K562 (cell line): Measurements from ENCODE around the gene NAA15. TPM values are rescaled to one million over a fixed set of nuclear protein-coding genes. Genes with fewer than 3 reads are reported as not detected.
"Not testable (repeated sequence)": the region's sequence is repeated elsewhere in the genome, so short reads cannot be mapped to it uniquely, and the experiment has no call there.

Experiments used
- ATAC-seq: fragments of 200-7000 bp; cut with Tn5 transposase; 3 replicates; pipeline ENCODE4 v1.9.1; 2020; ENCODE audit warnings: moderate library complexity
- BruUV-seq: library from RNA; stranded (reverse); fragments of 400-500 nt; replicated peaks from 2 replicates; lab custom pipeline; 2021; lab: Mats Ljungman, UMichigan
- CTCF ChIA-PET: fragments of 300-600 bp; formaldehyde crosslinking; extraction: SDS; loops from one replicate; lab custom pipeline; 2021; ENCODE audit warnings: low intra/inter-chr PET ratio; lab: Yijun Ruan, JAX
- POLR2A ChIA-PET: fragments of 300-600, 350-650 bp; sonication (Branson Sonifier 250); formaldehyde crosslinking; extraction: SDS; loops from one replicate; lab custom pipeline; 2021; ENCODE audit warnings: antibody characterized with exemption, inconsistent platforms; lab: Yijun Ruan, JAX
- DNase-seq, 4 experiments: peaks; one replicate each; pipeline versions ENCODE4 v3.0.0 to v3.0.0-alpha.2; 2011 to 2018; ENCODE audit warnings: low spot score in 3 of 4, mixed read lengths in 3 of 4; ENCODE audit errors: extremely low read depth in 1 of 4
- FAIRE-seq: peaks from 2 replicates; lab custom pipeline; 2011; peaks lifted over from hg19 to GRCh38; lab: Jason Lieb, UNC
- H2AFZ ChIP-seq: 2 replicates; pipeline ENCODE4 v1.6.0; 2011; ENCODE audit warnings: low read depth, low read length, control low read depth, inconsistent platforms
- H3K27ac ChIP-seq: fragments of 200-600 bp; 3 replicates; pipeline ENCODE4 v1.8.0; 2011; ENCODE audit warnings: low read depth, mild to moderate bottlenecking, control low read depth, inconsistent platforms, low read length, moderate library complexity, mixed read lengths; ENCODE audit errors: extremely low read depth
- H3K27me3 ChIP-seq, 2 experiments: fragments of 300-600 bp in 1 of 2; 2 replicates in 1 of 2; 3 replicates in 1 of 2; pipeline versions ENCODE4 v1.6.0 to v1.8.0; 2011; ENCODE audit warnings: inconsistent platforms in 2 of 2, low read length in 2 of 2, mild to moderate bottlenecking in 1 of 2, mixed read lengths in 1 of 2, moderate library complexity in 1 of 2; ENCODE audit not compliant: control insufficient read depth in 2 of 2, insufficient read depth in 2 of 2
- H3K36me3 ChIP-seq: fragments of 300-600 bp; 3 replicates; pipeline ENCODE4 v1.8.0; 2011; ENCODE audit warnings: mild to moderate bottlenecking, low read length, inconsistent platforms; ENCODE audit not compliant: control insufficient read depth, insufficient read depth
- H3K4me1 ChIP-seq, 2 experiments: fragments of 200-600 bp in 1 of 2; replicated peaks in 1 of 2; 2 replicates in 1 of 2; 3 replicates in 1 of 2; pipeline versions ENCODE4 v1.5.1 to v1.8.0; 2011; ENCODE audit warnings: inconsistent platforms in 2 of 2, low read length in 2 of 2, mild to moderate bottlenecking in 1 of 2, mixed read lengths in 1 of 2, moderate library complexity in 1 of 2; ENCODE audit not compliant: control insufficient read depth in 2 of 2, insufficient read depth in 2 of 2
- H3K4me2 ChIP-seq: 2 replicates; pipeline ENCODE4 v1.6.1; 2011; ENCODE audit warnings: low read length, control low read depth, inconsistent platforms, mixed read lengths; ENCODE audit not compliant: insufficient read depth
- H3K4me3 ChIP-seq: fragments of 200-600 bp; sonication (generic), shearing (Covaris generic); 2 replicates; pipeline ENCODE4 v1.5.1; 2016; ENCODE audit warnings: control low read depth, inconsistent platforms
- H3K79me2 ChIP-seq: fragments of 200-600 bp; 3 replicates; pipeline ENCODE4 v1.8.0; 2011; ENCODE audit warnings: low read length, inconsistent platforms; ENCODE audit not compliant: control insufficient read depth, insufficient read depth
- H3K9ac ChIP-seq, 2 experiments: 2 replicates each; pipeline versions ENCODE4 v1.6.0 to v1.6.1; 2011; ENCODE audit warnings: low read depth in 2 of 2, low read length in 2 of 2, control low read depth in 1 of 2, inconsistent platforms in 1 of 2, mild to moderate bottlenecking in 1 of 2, mixed read lengths in 1 of 2; ENCODE audit not compliant: insufficient read depth in 1 of 2
- H3K9me1 ChIP-seq: one replicate; pipeline ENCODE4 v1.6.0; 2011; ENCODE audit warnings: inconsistent platforms, mild to moderate bottlenecking, low read length, moderate library complexity; ENCODE audit not compliant: control insufficient read depth, insufficient read depth
- H3K9me3 ChIP-seq: replicated peaks from 2 replicates; pipeline ENCODE4 v1.5.1; 2011; ENCODE audit warnings: low read depth, low read length, inconsistent platforms; ENCODE audit not compliant: control insufficient read depth, insufficient read depth
- H4K20me1 ChIP-seq: replicated peaks from 2 replicates; pipeline ENCODE4 v1.6.1; 2011; ENCODE audit warnings: low read length, inconsistent platforms, mixed read lengths; ENCODE audit not compliant: control insufficient read depth, insufficient read depth
- FOXO4 ChIP-seq: fragments of 450-650 bp; formaldehyde crosslinking; IDR thresholded peaks from 2 replicates; pipeline ENCODE4 v1.4.0; 2020; ENCODE audit warnings: mild to moderate bottlenecking, moderate library complexity
- HNRNPL ChIP-seq: fragments of 200-400 bp; formaldehyde crosslinking; IDR thresholded peaks from 2 replicates; pipeline ENCODE4 v1.6.1; 2017; ENCODE audit warnings: low read depth, mild to moderate bottlenecking, low read length
- HOMEZ ChIP-seq: fragments of 250-450 bp; sonication (Bioruptor Pico); IDR thresholded peaks from 2 replicates; pipeline ENCODE4 v1.4.0; 2020; ENCODE audit warnings: mild to moderate bottlenecking, moderate library complexity
- PHB ChIP-seq: fragments of 250-450 bp; sonication (Bioruptor Pico); IDR thresholded peaks from 2 replicates; pipeline ENCODE4 v1.5.0; 2021
- PTTG1 ChIP-seq: fragments of 450-650 bp; IDR thresholded peaks from 2 replicates; pipeline ENCODE4 v1.6.1; 2016; ENCODE audit warnings: low read depth, mild to moderate bottlenecking, missing genetic modification characterization, missing compliant biosample characterization
- ZNF121 ChIP-seq: sonication (generic); formaldehyde crosslinking; conservative IDR thresholded peaks from 2 replicates; pipeline ENCODE4 v1.8.0; 2022; ENCODE audit warnings: missing genetic modification reagents
- ZNF592 ChIP-seq: fragments of 450-650 bp; IDR thresholded peaks from 2 replicates; pipeline ENCODE4 v1.6.1; 2017; ENCODE audit warnings: antibody characterized with exemption, mild to moderate bottlenecking
- WGBS: fragments of 100-300 bp; shearing (Covaris generic); methylation state at CpG from one replicate; pipeline ENCODE4 v1.1.6; 2016; ENCODE audit warnings: low coverage, mixed read lengths; ENCODE audit not compliant: insufficient coverage; ENCODE audit errors: missing lambda C conversion rate; 5-methylcytosine and 5-hydroxymethylcytosine counted together
- in situ Hi-C: fragments of 300-500 bp; cut with MboI; formaldehyde crosslinking; loops from 4 replicates; pipeline ENCODE4 v1.15.0; 2018; ENCODE audit warnings: inconsistent platforms, mixed read lengths
- intact Hi-C: fragments of 100-400 bp; cut with micrococcal nuclease; formaldehyde crosslinking; loops from 2 replicates; pipeline ENCODE4 v1.14.2; 2022
- polyA plus RNA-seq, 8 experiments: library from polyadenylated mRNA; depleted of rRNA in 4 of 8; stranded (reverse) in 5 of 8; unstranded in 3 of 8; fragments of >200 nt; fragmentation: Nextera tagmentation in 2 of 8; fragmentation: Illumina TruSeq in 1 of 8; extraction: Ambion mirVana in 2 of 8; extraction: Trizol in 1 of 8; gene quantifications; 2 replicates each; pipeline versions ENCODE4 v1.2.1 to v1.2.3, GENCODE V29; 2011 to 2014; ENCODE audit warnings: inconsistent platforms in 1 of 8, missing spikeins in 1 of 8
- total RNA-seq, 7 experiments: library from RNA; depleted of rRNA in 6 of 7; stranded (reverse); fragments of >200 nt in 6 of 7; fragmentation: Illumina TruSeq in 2 of 7; extraction: Trizol in 2 of 7; gene quantifications; 2 replicates each; pipeline versions ENCODE4 v1.2.1 to v1.2.3, GENCODE V29; 2011 to 2021; ENCODE audit warnings: low replicate concordance in 1 of 7

Gene NAA15
- total and polyA plus RNA-seq, 9 of the 15 experiments (the other 6 are each of a cell fraction or from before 2014, with no cell fraction given), result 37.8 to 117 (median 63.2) TPM

GRCh38 chr4:139322541-139322940 is 21.2 kb downstream of the NAA15 start:
- H3K27me3 ChIP-seq, H3K4me2 ChIP-seq, H3K4me3 ChIP-seq, H3K9me1 ChIP-seq, H2AFZ ChIP-seq, H3K9ac ChIP-seq, DNase-seq, ATAC-seq, FAIRE-seq, BruUV-seq, H4K20me1 ChIP-seq, intact Hi-C loops, in situ Hi-C loops, H3K4me1 ChIP-seq, H3K9me3 ChIP-seq, CTCF ChIA-PET: not testable (repeated sequence)
- POLR2A ChIA-PET, result interaction anchor here (0.5 to 1.6 kb wide), 4 partner anchors 9 to 375 kb away, joined by 3 to 7 read pairs (median 4); partner anchors contain the start of gene NAA15
- WGBS, result 97% methylated on average over 5 of the region's 6 CpGs
- H3K79me2 ChIP-seq, result peaks cover 100% of the 10 kb centered on the region
- peak overlapping the region; percentile 47; the same call in 1 of the 3 replicates for H3K27ac ChIP-seq
- peaks cover 25% of the 10 kb centered on the region; the same call in 2 of the 3 replicates for H3K36me3 ChIP-seq
- peak; percentile 50 for TF ChIP-seq ZNF121 (CRISPR knock-in tag)

GRCh38 chr4:139324620-139325019 is 23.3 kb downstream of the NAA15 start:
- FAIRE-seq (no peak), ATAC-seq (no peak), DNase-seq (no peak)
- Histone ChIP-seq H3K4me2 (no peak overlapping the region), H3K79me2 (peaks cover 98% of the 10 kb centered on the region), H3K36me3 (peaks cover 30% of the 10 kb centered on the region; the same call in 2 of the 3 replicates), H3K4me3 (no peak overlapping the region), H3K9ac (no peak overlapping the region), H4K20me1 (no peaks in the 10 kb centered on the region), H3K9me3 (peaks cover 7% of the 10 kb centered on the region; the same call in 1 of the 2 replicates), H3K4me1 (peaks cover 0 to 5% of the 10 kb centered on the region in 2 experiments; a peak in 2 of 5 replicates), H3K9me1 (no peaks in the 10 kb centered on the region), H2AFZ (no peak overlapping the region), H3K27me3 (no peaks in the 10 kb centered on the region), H3K27ac (no peak overlapping the region)
- intact Hi-C loops (no loop called here), in situ Hi-C loops (no loop called here)
- TF ChIP-seq PHB (CRISPR knock-in tag), result no peak
- TF ChIP-seq HNRNPL, result no peak
- TF ChIP-seq ZNF592, result no peak
- TF ChIP-seq FOXO4 (CRISPR knock-in tag), result no peak
- no peak for TF ChIP-seq PTTG1 (tag)
- no peak for TF ChIP-seq HOMEZ (CRISPR knock-in tag)
- CTCF ChIA-PET, result no interaction called here
- no TSS peak for BruUV-seq
- WGBS, result 93% methylated on average over 6 of the region's 6 CpGs
- POLR2A ChIA-PET, result no interaction called here
